HCT116 (cell line): Measurements from ENCODE around the gene PRR3. TPM values are rescaled to one million over a fixed set of nuclear protein-coding genes. Genes with fewer than 3 reads are reported as not detected.

Source experiments
- ATAC-seq: fragments of 200-7000 bp; cut with Tn5 transposase; 2 replicates; pipeline ENCODE4 v1.9.1; 2020; ENCODE audit warnings: mild to moderate bottlenecking, moderate library complexity
- BruUV-seq: library from RNA; stranded (reverse); fragments of 400-500 nt; replicated peaks from 2 replicates; lab custom pipeline; 2021; lab: Mats Ljungman, UMichigan
- CTCF ChIA-PET: fragments of 300-600 bp; sonication (Branson Sonifier 250); formaldehyde crosslinking; loops from one replicate; lab custom pipeline; 2021; ENCODE audit warnings: antibody characterized with exemption; lab: Charles Lee
- POLR2A ChIA-PET: fragments of 300-600, 350-600 bp; sonication (Branson Sonifier 250); formaldehyde crosslinking; loops from one replicate; lab custom pipeline; 2021; ENCODE audit warnings: antibody characterized with exemption; lab: Charles Lee
- RAD21 ChIA-PET, 2 experiments: fragments of 300-600 bp; sonication (Branson Sonifier 250); formaldehyde crosslinking; loops; one replicate each; lab custom pipeline; 2023; ENCODE audit warnings: low total read pairs in 2 of 2; ENCODE audit not compliant: uncharacterized antibody in 2 of 2, unreplicated experiment in 2 of 2, low non-redundant PET in 1 of 2; lab: Charles Lee
- DNase-seq: peaks from one replicate; pipeline ENCODE4 v3.0.0-alpha.2; 2010; ENCODE audit warnings: low read depth, low spot score
- H2AFZ ChIP-seq: fragments of 200-600 bp; shearing (Covaris generic), sonication (generic); 2 replicates; pipeline ENCODE4 v1.6.1; 2017; ENCODE audit warnings: low read depth, mixed run types, mixed read lengths, antibody characterized with exemption, low read length; ENCODE audit not compliant: poor library complexity, severe bottlenecking
- H3K27ac ChIP-seq: 2 replicates; pipeline ENCODE4 v1.5.1; 2012; ENCODE audit warnings: low read depth, low read length
- H3K27me3 ChIP-seq: fragments of 200-600 bp; sonication (generic); 2 replicates; pipeline ENCODE4 v1.6.1; 2016; ENCODE audit warnings: mixed run types, low read length, mixed read lengths; ENCODE audit not compliant: insufficient read depth
- H3K36me3 ChIP-seq, 2 experiments: fragments of 200-500 bp in 1 of 2; fragments of 200-600 bp in 1 of 2; sonication (Bioruptor generic) in 1 of 2; sonication (generic) in 1 of 2; 2 replicates each; pipeline versions ENCODE4 v1.5.1 to v1.6.1; 2014 to 2016; ENCODE audit warnings: low read length in 2 of 2, inconsistent platforms in 1 of 2, mixed read lengths in 1 of 2, mixed run types in 1 of 2; ENCODE audit not compliant: insufficient read depth in 2 of 2, control insufficient read depth in 1 of 2
- H3K4me1 ChIP-seq, 2 experiments: fragments of 200-600 bp in 1 of 2; sonication (generic) in 1 of 2; 2 replicates each; pipeline versions ENCODE4 v1.5.1 to v1.6.1; 2012 to 2017; ENCODE audit warnings: low read length in 2 of 2, inconsistent platforms in 1 of 2, mild to moderate bottlenecking in 1 of 2, mixed read lengths in 1 of 2, mixed run types in 1 of 2, moderate library complexity in 1 of 2; ENCODE audit not compliant: insufficient read depth in 2 of 2, control insufficient read depth in 1 of 2
- H3K4me2 ChIP-seq: fragments of 200-600 bp; sonication (generic); 2 replicates; pipeline ENCODE4 v1.6.1; 2017; ENCODE audit warnings: mixed run types, low read length, mixed read lengths
- H3K4me3 ChIP-seq, 2 experiments: fragments of 200-600 bp in 1 of 2; sonication (generic) in 1 of 2; replicated peaks in 1 of 2; 2 replicates each; pipeline ENCODE4 v1.5.1; 2011 to 2016; ENCODE audit warnings: low read length in 2 of 2, control low read depth in 1 of 2, low read depth in 1 of 2, mild to moderate bottlenecking in 1 of 2, mixed read lengths in 1 of 2, mixed run types in 1 of 2
- H3K79me2 ChIP-seq: fragments of 200-600 bp; sonication (generic); 2 replicates; pipeline ENCODE4 v1.6.1; 2017; ENCODE audit warnings: mild to moderate bottlenecking, mixed run types, low read length, moderate library complexity, mixed read lengths; ENCODE audit not compliant: insufficient read depth
- H3K9ac ChIP-seq: fragments of 200-600 bp; sonication (generic); 2 replicates; pipeline ENCODE4 v1.6.1; 2016; ENCODE audit warnings: low read length, mixed read lengths
- H3K9me2 ChIP-seq: fragments of 200-600 bp; sonication (generic), shearing (Covaris generic); 2 replicates; pipeline ENCODE4 v1.6.1; 2017; ENCODE audit warnings: mixed run types, mild to moderate bottlenecking, moderate library complexity; ENCODE audit not compliant: insufficient read depth
- H3K9me3 ChIP-seq, 2 experiments: fragments of 200-500 bp in 1 of 2; fragments of 200-600 bp in 1 of 2; sonication (Bioruptor generic) in 1 of 2; sonication (generic) in 1 of 2; 2 replicates each; pipeline ENCODE4 v1.6.1; 2014 to 2017; ENCODE audit warnings: low read length in 2 of 2, mixed read lengths in 2 of 2, inconsistent platforms in 1 of 2, low read depth in 1 of 2, mild to moderate bottlenecking in 1 of 2, mixed run types in 1 of 2, moderate library complexity in 1 of 2; ENCODE audit not compliant: control insufficient read depth in 1 of 2, insufficient read depth in 1 of 2
- H4K20me1 ChIP-seq: fragments of 200-600 bp; sonication (generic), shearing (Covaris generic); 2 replicates; pipeline ENCODE4 v1.6.1; 2017; ENCODE audit warnings: mixed run types, mild to moderate bottlenecking, moderate library complexity; ENCODE audit not compliant: insufficient read depth
- CBX3 ChIP-seq: IDR thresholded peaks from 2 replicates; pipeline ENCODE4 v1.6.1; 2012; ENCODE audit warnings: low read depth
- CEBPB ChIP-seq: IDR thresholded peaks from 2 replicates; pipeline ENCODE4 v1.6.1; 2012; ENCODE audit warnings: low read depth
- EGR1 ChIP-seq: IDR thresholded peaks from 2 replicates; pipeline ENCODE4 v1.6.1; 2012; ENCODE audit warnings: low read depth
- ELF1 ChIP-seq: IDR thresholded peaks from 2 replicates; pipeline ENCODE4 v1.6.1; 2012; ENCODE audit warnings: low read depth, borderline replicate concordance
- FOSL1 ChIP-seq: IDR thresholded peaks from 2 replicates; pipeline ENCODE4 v1.6.1; 2012; ENCODE audit warnings: low read depth
- POLR2A ChIP-seq: IDR thresholded peaks from 2 replicates; pipeline ENCODE4 v1.7.0; 2011; ENCODE audit warnings: borderline replicate concordance; ENCODE audit not compliant: insufficient read depth, insufficient read length; ENCODE audit errors: extremely low read depth
- SIN3A ChIP-seq: IDR thresholded peaks from 2 replicates; pipeline ENCODE4 v1.6.1; 2012; ENCODE audit warnings: low read depth
- SP1 ChIP-seq: IDR thresholded peaks from 2 replicates; pipeline ENCODE4 v1.6.1; 2012; ENCODE audit warnings: low read depth
- TCF7L2 ChIP-seq: IDR thresholded peaks from 2 replicates; pipeline ENCODE4 v1.7.0; 2011; ENCODE audit warnings: borderline replicate concordance, inconsistent platforms; ENCODE audit not compliant: insufficient read depth, insufficient read length; ENCODE audit errors: extremely low read depth
- YY1 ChIP-seq: IDR thresholded peaks from 2 replicates; pipeline ENCODE4 v1.6.1; 2011; ENCODE audit warnings: low read length, low read depth, moderate library complexity, mild to moderate bottlenecking; ENCODE audit not compliant: insufficient replicate concordance; ENCODE audit errors: extremely low read depth
- intact Hi-C: fragments of 100-400 bp; cut with micrococcal nuclease; formaldehyde crosslinking; loops from 2 replicates; pipeline ENCODE4 v1.10.0; 2022
- total RNA-seq: library from RNA; stranded (reverse); gene quantifications from one replicate; pipeline ENCODE4 v1.2.1, GENCODE V29; 2021; ENCODE audit not compliant: unreplicated experiment
- TF ChIP-seq, protein P1 (sequence below): IDR thresholded peaks from 2 replicates; pipeline ENCODE4 v1.6.1; 2011; ENCODE audit warnings: mild to moderate bottlenecking, low read length, moderate library complexity; ENCODE audit not compliant: insufficient replicate concordance; ENCODE audit errors: extremely low read depth
- TF ChIP-seq, protein P2 (sequence below), 3 experiments: fragments of 200-600 bp in 1 of 3; sonication (generic) in 1 of 3; IDR thresholded peaks in 2 of 3; conservative IDR thresholded peaks in 1 of 3; 2 replicates each; pipeline ENCODE4 v1.5.1; 2012 to 2017; ENCODE audit warnings: low read depth in 2 of 3, low read length in 2 of 3, antibody characterized with exemption in 1 of 3, borderline replicate concordance in 1 of 3, control low read depth in 1 of 3, mild to moderate bottlenecking in 1 of 3, mixed read lengths in 1 of 3, mixed run types in 1 of 3, moderate library complexity in 1 of 3; ENCODE audit not compliant: insufficient read depth in 1 of 3
- TF ChIP-seq, protein P3 (sequence below): IDR thresholded peaks from 2 replicates; pipeline ENCODE4 v1.6.1; 2012
- TF ChIP-seq, protein P4 (sequence below): IDR thresholded peaks from 2 replicates; pipeline ENCODE4 v1.6.1; 2012; ENCODE audit warnings: low read depth

PRR3 gene
- total RNA-seq, 1 experiment from 2014 or later, result 16.7 TPM

DNA sequence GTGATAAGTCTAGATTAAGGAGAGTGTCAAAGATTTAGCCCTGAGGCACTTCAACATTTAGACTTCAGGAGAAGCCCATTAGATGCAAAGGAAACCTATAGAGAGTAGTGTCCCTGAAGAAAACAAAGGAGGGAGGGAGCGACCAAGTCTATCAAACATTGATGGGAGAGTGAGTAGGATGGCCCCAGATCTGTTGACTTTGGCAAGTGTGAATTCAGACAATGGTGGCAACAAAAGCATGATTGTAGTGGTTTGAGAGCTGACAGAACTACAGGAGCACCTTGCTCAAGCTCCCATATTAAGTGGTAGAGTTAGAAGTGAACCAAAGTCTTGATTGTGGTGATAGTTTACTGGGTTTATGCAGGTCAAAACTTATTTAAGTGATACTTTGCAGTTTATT, 13.2 kb downstream of the PRR3 start:
- Histone ChIP-seq H3K4me2 (peak overlapping the region; percentile 88), H3K79me2 (peaks cover 39% of the 10 kb centered on the region), H4K20me1 (peaks cover 12% of the 10 kb centered on the region; the same call in 1 of the 2 replicates), H3K4me1 (peaks cover 9 to 29% of the 10 kb centered on the region in 2 experiments), H3K36me3 (peaks cover 0 to 8% of the 10 kb centered on the region in 2 experiments; a peak in 3 of 4 replicates), H3K9me2 (no peaks in the 10 kb centered on the region), H3K9me3 (no peaks in the 10 kb centered on the region), H3K4me3 (peak overlapping the region; percentile 66 to 97), H3K27ac (no peak overlapping the region), H3K27me3 (no peaks in the 10 kb centered on the region), H2AFZ (peak overlapping the region; percentile 24), H3K9ac (peak overlapping the region; percentile 85)
- no peak for ATAC-seq
- ChIA-PET RAD21 (no interaction called here), POLR2A (interaction anchor here (0.5 to 1.3 kb wide), 2 partner anchors 9 to 13 kb away, joined by 3 to 4 read pairs; partner anchors contain the start of gene PRR3), CTCF (interaction anchor here (1.3 kb wide), 1 partner anchor 29 kb away, joined by 6 read pairs; no protein-coding TSS in a partner anchor)
- no peak for TF ChIP-seq YY1
- no peak for TF ChIP-seq TCF7L2
- TF ChIP-seq, protein P1, sequence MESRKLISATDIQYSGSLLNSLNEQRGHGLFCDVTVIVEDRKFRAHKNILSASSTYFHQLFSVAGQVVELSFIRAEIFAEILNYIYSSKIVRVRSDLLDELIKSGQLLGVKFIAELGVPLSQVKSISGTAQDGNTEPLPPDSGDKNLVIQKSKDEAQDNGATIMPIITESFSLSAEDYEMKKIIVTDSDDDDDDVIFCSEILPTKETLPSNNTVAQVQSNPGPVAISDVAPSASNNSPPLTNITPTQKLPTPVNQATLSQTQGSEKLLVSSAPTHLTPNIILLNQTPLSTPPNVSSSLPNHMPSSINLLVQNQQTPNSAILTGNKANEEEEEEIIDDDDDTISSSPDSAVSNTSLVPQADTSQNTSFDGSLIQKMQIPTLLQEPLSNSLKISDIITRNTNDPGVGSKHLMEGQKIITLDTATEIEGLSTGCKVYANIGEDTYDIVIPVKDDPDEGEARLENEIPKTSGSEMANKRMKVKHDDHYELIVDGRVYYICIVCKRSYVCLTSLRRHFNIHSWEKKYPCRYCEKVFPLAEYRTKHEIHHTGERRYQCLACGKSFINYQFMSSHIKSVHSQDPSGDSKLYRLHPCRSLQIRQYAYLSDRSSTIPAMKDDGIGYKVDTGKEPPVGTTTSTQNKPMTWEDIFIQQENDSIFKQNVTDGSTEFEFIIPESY, result no peak
- TF ChIP-seq SP1, result no peak
- TF ChIP-seq, protein P2, sequence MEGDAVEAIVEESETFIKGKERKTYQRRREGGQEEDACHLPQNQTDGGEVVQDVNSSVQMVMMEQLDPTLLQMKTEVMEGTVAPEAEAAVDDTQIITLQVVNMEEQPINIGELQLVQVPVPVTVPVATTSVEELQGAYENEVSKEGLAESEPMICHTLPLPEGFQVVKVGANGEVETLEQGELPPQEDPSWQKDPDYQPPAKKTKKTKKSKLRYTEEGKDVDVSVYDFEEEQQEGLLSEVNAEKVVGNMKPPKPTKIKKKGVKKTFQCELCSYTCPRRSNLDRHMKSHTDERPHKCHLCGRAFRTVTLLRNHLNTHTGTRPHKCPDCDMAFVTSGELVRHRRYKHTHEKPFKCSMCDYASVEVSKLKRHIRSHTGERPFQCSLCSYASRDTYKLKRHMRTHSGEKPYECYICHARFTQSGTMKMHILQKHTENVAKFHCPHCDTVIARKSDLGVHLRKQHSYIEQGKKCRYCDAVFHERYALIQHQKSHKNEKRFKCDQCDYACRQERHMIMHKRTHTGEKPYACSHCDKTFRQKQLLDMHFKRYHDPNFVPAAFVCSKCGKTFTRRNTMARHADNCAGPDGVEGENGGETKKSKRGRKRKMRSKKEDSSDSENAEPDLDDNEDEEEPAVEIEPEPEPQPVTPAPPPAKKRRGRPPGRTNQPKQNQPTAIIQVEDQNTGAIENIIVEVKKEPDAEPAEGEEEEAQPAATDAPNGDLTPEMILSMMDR (IDR thresholded peaks at IDR 0.05 in 2 of 3, conservative IDR thresholded peaks at IDR 0.05 in 1 of 3; ENCODE audit: borderline replicate concordance in 1 of 3, insufficient read depth in 1 of 3, low read depth in 2 of 3, low read length in 2 of 3), result no peak
- no peak for TF ChIP-seq SIN3A
- TF ChIP-seq CEBPB, result no peak
- no peak for TF ChIP-seq ELF1
- no peak for TF ChIP-seq EGR1
- TF ChIP-seq, protein P3, sequence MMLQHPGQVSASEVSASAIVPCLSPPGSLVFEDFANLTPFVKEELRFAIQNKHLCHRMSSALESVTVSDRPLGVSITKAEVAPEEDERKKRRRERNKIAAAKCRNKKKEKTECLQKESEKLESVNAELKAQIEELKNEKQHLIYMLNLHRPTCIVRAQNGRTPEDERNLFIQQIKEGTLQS, result no peak
- no peak for TF ChIP-seq CBX3
- TF ChIP-seq, protein P4, sequence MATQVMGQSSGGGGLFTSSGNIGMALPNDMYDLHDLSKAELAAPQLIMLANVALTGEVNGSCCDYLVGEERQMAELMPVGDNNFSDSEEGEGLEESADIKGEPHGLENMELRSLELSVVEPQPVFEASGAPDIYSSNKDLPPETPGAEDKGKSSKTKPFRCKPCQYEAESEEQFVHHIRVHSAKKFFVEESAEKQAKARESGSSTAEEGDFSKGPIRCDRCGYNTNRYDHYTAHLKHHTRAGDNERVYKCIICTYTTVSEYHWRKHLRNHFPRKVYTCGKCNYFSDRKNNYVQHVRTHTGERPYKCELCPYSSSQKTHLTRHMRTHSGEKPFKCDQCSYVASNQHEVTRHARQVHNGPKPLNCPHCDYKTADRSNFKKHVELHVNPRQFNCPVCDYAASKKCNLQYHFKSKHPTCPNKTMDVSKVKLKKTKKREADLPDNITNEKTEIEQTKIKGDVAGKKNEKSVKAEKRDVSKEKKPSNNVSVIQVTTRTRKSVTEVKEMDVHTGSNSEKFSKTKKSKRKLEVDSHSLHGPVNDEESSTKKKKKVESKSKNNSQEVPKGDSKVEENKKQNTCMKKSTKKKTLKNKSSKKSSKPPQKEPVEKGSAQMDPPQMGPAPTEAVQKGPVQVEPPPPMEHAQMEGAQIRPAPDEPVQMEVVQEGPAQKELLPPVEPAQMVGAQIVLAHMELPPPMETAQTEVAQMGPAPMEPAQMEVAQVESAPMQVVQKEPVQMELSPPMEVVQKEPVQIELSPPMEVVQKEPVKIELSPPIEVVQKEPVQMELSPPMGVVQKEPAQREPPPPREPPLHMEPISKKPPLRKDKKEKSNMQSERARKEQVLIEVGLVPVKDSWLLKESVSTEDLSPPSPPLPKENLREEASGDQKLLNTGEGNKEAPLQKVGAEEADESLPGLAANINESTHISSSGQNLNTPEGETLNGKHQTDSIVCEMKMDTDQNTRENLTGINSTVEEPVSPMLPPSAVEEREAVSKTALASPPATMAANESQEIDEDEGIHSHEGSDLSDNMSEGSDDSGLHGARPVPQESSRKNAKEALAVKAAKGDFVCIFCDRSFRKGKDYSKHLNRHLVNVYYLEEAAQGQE, result no peak
- TF ChIP-seq FOSL1, result no peak
- TF ChIP-seq POLR2A, result no peak
- no peak for DNase-seq
- intact Hi-C loops, result no loop called here
- no TSS peak for BruUV-seq
